ENCODE data around the gene SORBS1.

DNA sequence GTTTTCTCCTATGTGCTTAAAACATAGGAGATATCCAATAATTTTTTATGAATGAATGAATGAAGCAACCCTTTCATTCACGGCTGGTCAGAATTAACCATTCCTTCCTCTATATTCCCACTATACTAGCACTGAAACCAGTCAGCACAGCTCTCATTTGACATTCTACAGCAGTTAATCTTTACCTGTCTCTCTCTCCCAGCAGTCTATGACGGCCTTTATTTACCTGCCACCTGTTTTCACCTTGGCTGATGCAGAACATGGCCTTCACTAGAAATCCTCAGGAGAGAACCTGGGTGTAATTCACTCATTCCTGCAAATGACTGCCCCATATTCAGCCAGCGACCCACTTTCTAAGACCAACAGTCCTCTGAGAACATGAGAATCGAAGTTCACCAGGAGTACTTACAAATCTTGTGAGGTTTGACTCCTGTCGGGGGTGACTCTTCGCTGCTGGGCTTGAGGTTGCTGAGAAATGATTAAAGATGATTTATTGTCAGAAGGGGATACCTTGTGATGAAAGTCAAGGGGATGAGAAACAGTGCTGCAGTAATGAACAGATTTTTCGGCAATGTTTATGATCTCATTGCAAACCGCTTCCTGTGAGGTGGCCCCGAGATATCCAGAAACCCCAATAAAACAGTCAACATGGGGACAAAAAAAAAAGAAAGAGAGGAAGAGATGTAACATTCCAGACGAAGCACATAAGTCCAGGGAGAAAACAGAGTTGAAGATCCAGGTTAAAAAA, 239.4 kb downstream of the SORBS1 start:
- no peak for TF ChIP-seq POLR2AphosphoS5 (IDR thresholded peaks at IDR 0.05; ENCODE audit: low read depth)
- TF ChIP-seq, protein P1, sequence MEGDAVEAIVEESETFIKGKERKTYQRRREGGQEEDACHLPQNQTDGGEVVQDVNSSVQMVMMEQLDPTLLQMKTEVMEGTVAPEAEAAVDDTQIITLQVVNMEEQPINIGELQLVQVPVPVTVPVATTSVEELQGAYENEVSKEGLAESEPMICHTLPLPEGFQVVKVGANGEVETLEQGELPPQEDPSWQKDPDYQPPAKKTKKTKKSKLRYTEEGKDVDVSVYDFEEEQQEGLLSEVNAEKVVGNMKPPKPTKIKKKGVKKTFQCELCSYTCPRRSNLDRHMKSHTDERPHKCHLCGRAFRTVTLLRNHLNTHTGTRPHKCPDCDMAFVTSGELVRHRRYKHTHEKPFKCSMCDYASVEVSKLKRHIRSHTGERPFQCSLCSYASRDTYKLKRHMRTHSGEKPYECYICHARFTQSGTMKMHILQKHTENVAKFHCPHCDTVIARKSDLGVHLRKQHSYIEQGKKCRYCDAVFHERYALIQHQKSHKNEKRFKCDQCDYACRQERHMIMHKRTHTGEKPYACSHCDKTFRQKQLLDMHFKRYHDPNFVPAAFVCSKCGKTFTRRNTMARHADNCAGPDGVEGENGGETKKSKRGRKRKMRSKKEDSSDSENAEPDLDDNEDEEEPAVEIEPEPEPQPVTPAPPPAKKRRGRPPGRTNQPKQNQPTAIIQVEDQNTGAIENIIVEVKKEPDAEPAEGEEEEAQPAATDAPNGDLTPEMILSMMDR (IDR thresholded peaks at IDR 0.05; ENCODE audit: insufficient read depth, low read length): no peak
